Subcutaneous abdominal adipose tissue (tissue), 5 donors: ENCODE measurements around the gene NOL4.
"Not testable (repeated sequence)": the region's sequence is repeated elsewhere in the genome, so short reads cannot be mapped to it uniquely, and the experiment has no call there.

ENCODE experiments used
- H3K27ac ChIP-seq: one replicate; pipeline ENCODE4 v1.7.0; 2013; ENCODE audit warnings: low read depth, mild to moderate bottlenecking, inconsistent platforms, low read length, moderate library complexity
- H3K27me3 ChIP-seq, 5 donors: one replicate each; pipeline ENCODE4 v1.7.0; 2013; ENCODE audit warnings: low read length in 5 of 5, inconsistent platforms in 1 of 5; ENCODE audit not compliant: control insufficient read depth in 5 of 5, insufficient read depth in 4 of 5
- H3K36me3 ChIP-seq, 5 donors: one replicate each; pipeline ENCODE4 v1.7.0; 2013; ENCODE audit warnings: low read length in 5 of 5; ENCODE audit not compliant: control insufficient read depth in 5 of 5, insufficient read depth in 5 of 5
- H3K4me1 ChIP-seq, 5 donors: one replicate each; pipeline ENCODE4 v1.7.0; 2013; ENCODE audit warnings: low read length in 5 of 5, mild to moderate bottlenecking in 3 of 5, moderate library complexity in 1 of 5; ENCODE audit not compliant: control insufficient read depth in 5 of 5, insufficient read depth in 5 of 5
- H3K4me3 ChIP-seq, 5 donors: one replicate each; pipeline ENCODE4 v1.7.0; 2013; ENCODE audit warnings: low read length in 5 of 5, low read depth in 1 of 5
- H3K9ac ChIP-seq, 5 donors: one replicate each; pipeline ENCODE4 v1.7.0; 2013; ENCODE audit warnings: low read length in 5 of 5, mild to moderate bottlenecking in 4 of 5, moderate library complexity in 3 of 5
- H3K9me3 ChIP-seq, 5 donors: one replicate each; pipeline ENCODE4 v1.7.0; 2013; ENCODE audit warnings: low read length in 5 of 5; ENCODE audit not compliant: control insufficient read depth in 5 of 5
- donor health status: healthy.
- donor health status: healthy.
- donor health status: healthy.
- donor health status: healthy.
- donor health status: healthy.

NOL4 gene

GRCh38 chr18:34224423-34225217 lies at the start of gene NOL4:
TSS of gene NOL4 (minus strand) at chr18:34224913. CDS start at chr18:34223253, 1,660 bp downstream.
- Histone ChIP-seq H3K4me3 (peak within 1 kb of the TSS in 4 of 5 donors; percentile 50 to 62 (median 58)), H3K27me3 (peaks cover 14 to 45% (median 31%) of the 10 kb centered on the region in 5 donors), H3K27ac (no peak within 1 kb of the TSS), H3K4me1 (peaks cover 0 to 33% (median 30%) of the 10 kb centered on the region in 5 donors), H3K9me3 (no peaks in the 10 kb centered on the region), H3K9ac (no peak within 1 kb of the TSS), H3K36me3 (no peaks in the 10 kb centered on the region)

GRCh38 chr18:34266029-34266428 lies 41.3 kb upstream of the NOL4 start:
- not testable (repeated sequence) for H3K9me3 ChIP-seq

DNA sequence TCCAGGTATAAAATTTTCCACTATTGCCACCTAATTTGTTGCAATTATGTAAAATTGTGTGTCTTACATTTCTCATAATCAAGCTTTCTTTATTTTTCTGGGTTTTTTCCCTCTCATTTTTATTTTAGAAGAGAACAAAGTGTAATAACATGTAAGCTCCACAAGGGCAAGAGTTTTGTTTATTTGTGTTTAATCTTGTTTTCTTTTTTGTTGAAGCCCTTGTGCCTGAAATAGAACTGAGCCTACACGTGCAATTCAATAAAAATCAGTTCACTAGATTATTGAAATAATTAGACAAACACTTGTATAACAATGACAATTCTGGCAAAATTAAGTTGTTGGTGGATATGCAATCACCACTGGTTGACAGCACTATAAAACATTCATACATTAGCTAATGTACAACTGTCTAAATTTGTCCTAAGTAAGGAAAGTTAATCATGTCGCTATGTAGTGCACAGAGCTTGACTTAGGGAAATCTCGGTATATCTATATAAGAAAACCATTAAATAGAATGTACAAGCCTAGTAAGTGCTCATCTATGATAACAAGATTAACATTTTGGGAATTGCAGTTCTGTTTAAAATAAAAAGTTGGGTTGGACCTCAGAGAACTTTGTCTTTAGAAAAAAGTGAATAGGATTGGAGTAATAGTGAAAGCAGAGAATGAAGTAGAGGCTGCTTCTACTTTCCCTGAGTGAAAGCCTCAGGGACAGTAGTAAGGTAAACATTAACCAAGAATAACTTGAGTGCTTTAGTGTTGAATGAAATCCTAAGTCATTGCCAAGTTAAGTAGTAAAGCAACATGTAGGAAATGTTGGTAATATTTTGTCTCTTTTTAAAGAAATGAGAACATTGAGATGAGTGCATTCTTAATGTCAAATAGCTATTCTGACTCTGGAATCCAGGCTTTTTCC lies 37.4 kb upstream of the NOL4 start:
- Histone ChIP-seq H3K9me3 (peaks cover 0 to 5% (median 0%) of the 10 kb centered on the region in 5 donors), H3K9ac (no peak overlapping the region), H3K36me3 (no peaks in the 10 kb centered on the region), H3K4me1 (no peaks in the 10 kb centered on the region), H3K27me3 (no peaks in the 10 kb centered on the region), H3K4me3 (no peak overlapping the region), H3K27ac (no peak overlapping the region)

More at GRCh38 chr18:34266029-34266428, 41.3 kb upstream of the NOL4 start:
- H3K27me3 ChIP-seq, H3K27ac ChIP-seq, H3K9ac ChIP-seq, H3K4me1 ChIP-seq, H3K36me3 ChIP-seq, H3K4me3 ChIP-seq: not testable (repeated sequence)

DNA sequence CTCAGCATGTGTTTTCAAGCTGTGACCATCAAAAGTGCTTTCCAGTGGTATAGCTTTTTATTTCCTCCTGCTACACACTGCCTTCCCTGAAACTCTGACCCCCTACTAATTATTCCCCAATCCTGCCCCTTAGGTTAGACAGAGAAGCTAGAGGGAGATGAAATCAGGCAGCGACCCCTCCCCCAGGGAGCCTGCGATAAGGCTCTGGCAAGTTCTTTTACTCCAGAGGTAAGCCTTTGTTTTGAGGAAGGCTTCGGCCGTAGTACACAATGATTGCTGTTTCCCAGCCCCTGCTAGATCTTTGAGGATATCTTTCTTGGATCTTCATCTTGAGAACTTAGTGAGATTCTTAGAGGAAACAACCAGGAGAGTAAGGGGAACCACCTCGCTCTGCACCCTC lies 33.5 kb upstream of the NOL4 start:
- H3K4me3 ChIP-seq: no peak overlapping the region
- H3K9ac ChIP-seq: no peak overlapping the region
- no peaks in the 10 kb centered on the region for H3K36me3 ChIP-seq
- no peaks in the 10 kb centered on the region for H3K9me3 ChIP-seq
- no peak overlapping the region for H3K27ac ChIP-seq
- H3K27me3 ChIP-seq: no peaks in the 10 kb centered on the region
- H3K4me1 ChIP-seq: no peaks in the 10 kb centered on the region

GRCh38 chr18:34251919-34252318 lies 27.2 kb upstream of the NOL4 start:
- Histone ChIP-seq H3K36me3 (no peaks in the 10 kb centered on the region), H3K27me3 (no peaks in the 10 kb centered on the region), H3K4me1 (no peaks in the 10 kb centered on the region), H3K27ac (no peak overlapping the region), H3K9me3 (peaks cover 0 to 18% (median 14%) of the 10 kb centered on the region in 5 donors), H3K9ac (no peak overlapping the region), H3K4me3 (no peak overlapping the region)

DNA sequence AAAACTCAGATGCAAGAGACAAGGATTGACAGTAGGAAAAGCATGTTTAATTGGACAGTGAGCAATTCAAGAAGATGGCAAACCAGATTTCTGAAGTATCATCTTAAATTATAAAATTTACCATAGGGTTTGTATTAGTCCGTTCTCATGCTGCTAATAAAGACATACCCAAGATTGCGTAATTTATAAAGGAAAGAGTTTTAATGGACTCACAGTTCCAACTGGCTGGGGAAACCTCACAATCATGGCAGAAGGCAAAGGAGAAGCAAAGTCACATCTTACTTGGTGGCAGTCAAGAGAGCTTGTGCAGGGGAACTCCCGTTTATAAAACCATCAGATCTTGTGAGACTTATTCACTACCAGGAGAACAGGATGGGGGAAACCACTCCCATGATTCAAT lies 24.0 kb upstream of the NOL4 start:
- H3K36me3 ChIP-seq: no peaks in the 10 kb centered on the region
- no peaks in the 10 kb centered on the region for H3K4me1 ChIP-seq
- no peak overlapping the region for H3K27ac ChIP-seq
- no peak overlapping the region for H3K4me3 ChIP-seq
- H3K9ac ChIP-seq: no peak overlapping the region
- peaks cover 0 to 3% (median 0%) of the 10 kb centered on the region in 5 donors for H3K27me3 ChIP-seq
- H3K9me3 ChIP-seq: peaks cover 0 to 18% (median 14%) of the 10 kb centered on the region in 5 donors

DNA sequence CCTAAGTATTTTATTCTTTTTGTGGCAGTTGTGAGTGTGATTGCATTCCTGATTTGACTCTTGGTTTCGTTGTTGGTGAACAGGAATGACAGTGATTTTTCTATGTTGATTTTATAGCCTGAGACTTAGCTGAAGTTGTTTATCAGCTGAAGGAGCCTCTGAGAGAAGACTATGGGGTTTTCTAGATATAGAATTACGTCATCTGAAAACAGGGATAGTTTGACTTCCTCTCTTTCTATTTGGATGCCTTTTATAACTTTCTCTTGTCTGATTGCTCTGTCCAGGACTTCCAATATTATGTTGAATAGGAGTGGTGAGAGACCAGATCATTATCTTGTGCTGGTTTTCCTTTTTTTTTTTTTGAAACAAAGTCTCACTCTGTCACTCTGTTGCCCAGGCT lies 18.0 kb upstream of the NOL4 start:
- H3K27me3 ChIP-seq: peaks cover 0 to 3% (median 0%) of the 10 kb centered on the region in 5 donors
- H3K36me3 ChIP-seq: no peaks in the 10 kb centered on the region
- H3K4me3 ChIP-seq: no peak overlapping the region
- H3K9ac ChIP-seq: no peak overlapping the region
- peaks cover 0 to 5% (median 2%) of the 10 kb centered on the region in 5 donors for H3K9me3 ChIP-seq
- no peak overlapping the region for H3K27ac ChIP-seq
- H3K4me1 ChIP-seq: no peaks in the 10 kb centered on the region

DNA sequence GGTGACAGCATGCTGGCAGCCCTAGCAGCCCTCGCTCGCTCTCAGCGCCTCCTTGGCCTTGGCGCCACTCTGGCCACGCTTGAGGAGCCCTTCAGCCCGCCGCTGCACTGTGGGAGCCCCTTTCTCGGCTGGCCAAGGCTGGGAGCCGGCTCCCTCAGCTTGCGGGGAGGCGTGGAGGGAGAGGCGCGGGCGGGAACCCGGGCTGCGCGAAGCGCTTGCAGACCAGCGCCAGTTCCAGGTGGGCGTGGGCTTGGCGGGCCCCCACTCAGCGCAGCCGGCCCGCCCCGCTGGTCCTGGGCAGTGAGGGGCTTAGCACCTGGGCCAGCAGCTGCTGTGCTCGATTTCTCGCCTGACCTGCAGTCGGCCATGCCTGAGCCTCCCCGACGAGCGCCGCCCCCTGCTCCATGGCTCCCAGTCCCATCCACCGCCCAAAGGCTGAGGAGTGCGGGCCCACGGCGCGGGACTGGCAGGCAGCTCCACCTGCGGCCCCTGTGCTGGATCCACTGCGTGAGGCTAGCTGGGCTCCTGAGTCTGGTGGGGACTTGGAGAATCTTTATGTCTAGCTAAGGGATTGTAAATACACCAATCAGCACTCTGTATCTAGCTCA lies 9.2 kb upstream of the NOL4 start:
- H3K4me1 ChIP-seq, H3K9ac ChIP-seq, H3K27ac ChIP-seq, H3K4me3 ChIP-seq, H3K36me3 ChIP-seq, H3K27me3 ChIP-seq, H3K9me3 ChIP-seq: not testable (repeated sequence)

DNA sequence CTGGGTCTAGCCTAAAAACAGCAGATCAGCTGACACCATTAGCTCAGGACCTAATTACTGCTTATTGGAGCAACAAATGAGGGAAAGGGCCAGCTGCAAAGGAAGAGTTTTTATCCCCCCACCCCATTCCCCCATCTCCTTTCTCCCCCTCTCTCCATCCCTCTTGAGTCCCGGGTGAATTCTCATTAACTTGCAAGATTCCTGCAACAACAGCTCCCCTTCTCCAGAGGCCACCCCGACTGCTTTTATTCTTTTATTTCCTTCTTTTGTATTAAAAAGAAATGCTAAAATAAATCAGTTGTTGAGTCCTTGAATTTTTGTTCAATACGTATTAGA lies 473 bp upstream of the NOL4 start:
- no peaks in the 10 kb centered on the region for H3K36me3 ChIP-seq
- no peak overlapping the region for H3K27ac ChIP-seq
- H3K4me1 ChIP-seq: peaks cover 0 to 33% (median 30%) of the 10 kb centered on the region in 5 donors
- H3K9me3 ChIP-seq: no peaks in the 10 kb centered on the region
- peak overlapping the region in 3 of 5 donors; percentile 29 to 32 (median 32) for H3K4me3 ChIP-seq
- peaks cover 14 to 43% (median 31%) of the 10 kb centered on the region in 5 donors for H3K27me3 ChIP-seq
- H3K9ac ChIP-seq: no peak overlapping the region
